DND-41 (cell line): ENCODE data around the gene ERGIC1.

Source experiments
- EZH2 ChIP-seq: IDR thresholded peaks from 3 replicates; pipeline ENCODE4 v1.6.1; 2012; ENCODE audit warnings: borderline replicate concordance, low read depth, mild to moderate bottlenecking, moderate library complexity, low read length, inconsistent platforms; ENCODE audit not compliant: severe bottlenecking
- TF ChIP-seq, protein P1 (sequence below): IDR thresholded peaks from 2 replicates; pipeline ENCODE4 v1.5.1; 2012; ENCODE audit warnings: borderline replicate concordance, low read length, moderate library complexity, mild to moderate bottlenecking; ENCODE audit not compliant: poor library complexity, severe bottlenecking; ENCODE audit errors: extremely low read depth

- TF ChIP-seq, protein P1, sequence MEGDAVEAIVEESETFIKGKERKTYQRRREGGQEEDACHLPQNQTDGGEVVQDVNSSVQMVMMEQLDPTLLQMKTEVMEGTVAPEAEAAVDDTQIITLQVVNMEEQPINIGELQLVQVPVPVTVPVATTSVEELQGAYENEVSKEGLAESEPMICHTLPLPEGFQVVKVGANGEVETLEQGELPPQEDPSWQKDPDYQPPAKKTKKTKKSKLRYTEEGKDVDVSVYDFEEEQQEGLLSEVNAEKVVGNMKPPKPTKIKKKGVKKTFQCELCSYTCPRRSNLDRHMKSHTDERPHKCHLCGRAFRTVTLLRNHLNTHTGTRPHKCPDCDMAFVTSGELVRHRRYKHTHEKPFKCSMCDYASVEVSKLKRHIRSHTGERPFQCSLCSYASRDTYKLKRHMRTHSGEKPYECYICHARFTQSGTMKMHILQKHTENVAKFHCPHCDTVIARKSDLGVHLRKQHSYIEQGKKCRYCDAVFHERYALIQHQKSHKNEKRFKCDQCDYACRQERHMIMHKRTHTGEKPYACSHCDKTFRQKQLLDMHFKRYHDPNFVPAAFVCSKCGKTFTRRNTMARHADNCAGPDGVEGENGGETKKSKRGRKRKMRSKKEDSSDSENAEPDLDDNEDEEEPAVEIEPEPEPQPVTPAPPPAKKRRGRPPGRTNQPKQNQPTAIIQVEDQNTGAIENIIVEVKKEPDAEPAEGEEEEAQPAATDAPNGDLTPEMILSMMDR: no peak
- TF ChIP-seq EZH2: no peak
Measured at GRCh38 chr5:172950176-172950965, 116.3 kb downstream of the ERGIC1 start.
